Keratinocyte (primary cell): ENCODE measurements around the gene OPN1SW. TPM values are rescaled to one million over a fixed set of nuclear protein-coding genes. Genes with fewer than 3 reads are reported as not detected.

Experiments used
- DNase-seq: peaks from one replicate; pipeline ENCODE4 v3.0.0-alpha.2; 2011; ENCODE audit warnings: low read depth, missing footprints, low spot score
- FAIRE-seq: peaks from 2 replicates; lab custom pipeline; 2011; peaks lifted over from hg19 to GRCh38; lab: Jason Lieb, UNC
- H2AFZ ChIP-seq: 2 replicates; pipeline ENCODE4 v1.6.0; 2012; ENCODE audit warnings: low read length, control low read depth, inconsistent platforms; ENCODE audit not compliant: control insufficient read depth
- H3K27ac ChIP-seq: 2 replicates; pipeline ENCODE4 v1.5.1; 2011; ENCODE audit warnings: low read length; ENCODE audit not compliant: control insufficient read depth, insufficient read depth
- H3K27me3 ChIP-seq: 3 replicates; pipeline ENCODE4 v1.6.0; 2011; ENCODE audit warnings: low read length; ENCODE audit not compliant: control insufficient read depth, insufficient read depth; ENCODE audit errors: extremely low read depth
- H3K36me3 ChIP-seq, 2 experiments: 2 replicates in 1 of 2; 3 replicates in 1 of 2; pipeline ENCODE4 v1.5.1; 2011; ENCODE audit warnings: low read length in 2 of 2, mild to moderate bottlenecking in 1 of 2; ENCODE audit not compliant: control insufficient read depth in 2 of 2, insufficient read depth in 2 of 2; ENCODE audit errors: extremely low read depth in 1 of 2
- H3K4me1 ChIP-seq: 3 replicates; pipeline ENCODE4 v1.5.1; 2011; ENCODE audit warnings: low read length; ENCODE audit not compliant: control insufficient read depth, insufficient read depth; ENCODE audit errors: extremely low read depth
- H3K4me2 ChIP-seq: 3 replicates; pipeline ENCODE4 v1.6.0; 2011; ENCODE audit warnings: low read depth, low read length; ENCODE audit not compliant: control insufficient read depth, insufficient read depth; ENCODE audit errors: extremely low read depth
- H3K4me3 ChIP-seq, 3 experiments: fragments of 200-600 bp in 1 of 3; sonication (generic) in 1 of 3; 2 replicates in 2 of 3; 3 replicates in 1 of 3; pipeline ENCODE4 v1.5.1; 2011 to 2016; ENCODE audit warnings: low read length in 3 of 3, mild to moderate bottlenecking in 3 of 3, control low read depth in 2 of 3, inconsistent platforms in 1 of 3, low read depth in 1 of 3, mixed read lengths in 1 of 3, mixed run types in 1 of 3, moderate library complexity in 1 of 3; ENCODE audit not compliant: control insufficient read depth in 2 of 3, insufficient read depth in 2 of 3; ENCODE audit errors: extremely low read depth in 1 of 3
- H3K79me2 ChIP-seq: 2 replicates; pipeline ENCODE4 v1.6.0; 2012; ENCODE audit warnings: low read length; ENCODE audit not compliant: control insufficient read depth, insufficient read depth
- H3K9ac ChIP-seq: 3 replicates; pipeline ENCODE4 v1.6.0; 2011; ENCODE audit warnings: low read length; ENCODE audit not compliant: control insufficient read depth, insufficient read depth; ENCODE audit errors: extremely low read depth
- H3K9me1 ChIP-seq: 3 replicates; pipeline ENCODE4 v1.6.0; 2011; ENCODE audit warnings: low read length; ENCODE audit not compliant: control insufficient read depth, insufficient read depth; ENCODE audit errors: extremely low read depth
- H3K9me3 ChIP-seq: 2 replicates; pipeline ENCODE4 v1.5.1; 2012; ENCODE audit warnings: low read depth, low read length; ENCODE audit not compliant: control insufficient read depth
- H4K20me1 ChIP-seq: 3 replicates; pipeline ENCODE4 v1.6.0; 2011; ENCODE audit warnings: low read length; ENCODE audit not compliant: control insufficient read depth, insufficient read depth; ENCODE audit errors: extremely low read depth
- CTCF ChIP-seq, 3 experiments: IDR thresholded peaks in 1 of 3; conservative IDR thresholded peaks in 1 of 3; optimal IDR thresholded peaks in 1 of 3; 2 replicates in 2 of 3; 3 replicates in 1 of 3; pipeline versions ENCODE3 to v1.5.1; 2011; ENCODE audit warnings: low read length in 3 of 3, mild to moderate bottlenecking in 3 of 3, moderate library complexity in 2 of 3, control low read depth in 1 of 3, inconsistent platforms in 1 of 3; ENCODE audit not compliant: insufficient read depth in 2 of 3; ENCODE audit errors: extremely low read depth in 1 of 3
- EZH2 ChIP-seq: IDR thresholded peaks from one replicate; pipeline ENCODE4 v1.6.1; 2012; ENCODE audit warnings: inconsistent platforms, mild to moderate bottlenecking, low read length, moderate library complexity
- dilution Hi-C: fragments of 300-500 bp; cut with MboI; formaldehyde crosslinking; loops from one replicate; pipeline ENCODE4 v1.7.0; 2020; ENCODE audit warnings: low sequenced_read_pairs; ENCODE audit not compliant: extremely low pct_ligation_motif_present
- polyA plus RNA-seq, 5 experiments: library from polyadenylated mRNA; depleted of rRNA in 3 of 5; stranded (reverse) in 3 of 5; stranded (forward) in 1 of 5; unstranded in 1 of 5; fragments of >200 nt; gene quantifications; 1 replicate in 1 of 5; 2 replicates in 3 of 5; 3 replicates in 1 of 5; pipeline versions ENCODE4 v1.2.1 to v1.2.3, GENCODE V29; 2011 to 2012; ENCODE audit warnings: missing spikeins in 2 of 5, low read depth in 1 of 5, low replicate concordance in 1 of 5

The OPN1SW gene
- polyA plus RNA-seq, 1 donor (not counting 4 experiments of a cell fraction or from before 2014, with no cell fraction given), result not detected

GRCh38 chr7:128734890-128735289 is 40.7 kb downstream of the OPN1SW start:
- no peak for FAIRE-seq
- H3K27ac ChIP-seq, result no peak overlapping the region
- DNase-seq, result no peak
- no peaks in the 10 kb centered on the region for H3K36me3 ChIP-seq
- H2AFZ ChIP-seq, result no peak overlapping the region
- peaks cover 4% of the 10 kb centered on the region for H4K20me1 ChIP-seq
- H3K9me1 ChIP-seq, result no peaks in the 10 kb centered on the region
- H3K27me3 ChIP-seq, result no peaks in the 10 kb centered on the region
- no peak overlapping the region for H3K9ac ChIP-seq
- no peak overlapping the region for H3K4me3 ChIP-seq
- TF ChIP-seq CTCF (optimal IDR thresholded peaks at IDR 0.05 in 1 of 3, IDR thresholded peaks at IDR 0.05 in 1 of 3, conservative IDR thresholded peaks at IDR 0.05 in 1 of 3; ENCODE audit: extremely low read depth in 1 of 3, insufficient read depth in 2 of 3, low read length in 3 of 3), result no peak
- TF ChIP-seq EZH2, result no peak
- peaks cover 8% of the 10 kb centered on the region for H3K79me2 ChIP-seq
- H3K4me1 ChIP-seq, result peaks cover 19% of the 10 kb centered on the region
- dilution Hi-C loops, result no loop called here
- H3K9me3 ChIP-seq, result no peaks in the 10 kb centered on the region
- no peak overlapping the region for H3K4me2 ChIP-seq

DNA sequence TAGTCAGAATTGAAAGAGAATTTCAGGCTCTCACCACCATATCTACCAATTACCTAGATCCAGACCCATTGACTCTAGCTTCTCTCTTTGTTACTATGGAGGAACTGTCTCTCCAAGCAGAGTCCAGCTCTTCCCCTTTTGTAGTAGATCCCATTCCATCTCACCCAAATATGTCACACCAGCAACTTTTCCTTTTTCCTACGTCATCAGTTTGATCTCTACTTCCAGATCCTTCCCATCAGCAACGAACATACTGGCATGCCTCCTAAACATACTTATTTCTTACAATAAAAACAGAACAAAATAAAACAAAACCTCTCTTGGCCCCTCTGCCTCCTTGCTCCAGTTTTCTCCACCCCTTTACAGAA is 42.3 kb downstream of the OPN1SW start:
- Histone ChIP-seq H3K79me2 (no peaks in the 10 kb centered on the region), H3K4me3 (no peak overlapping the region), H3K4me1 (peaks cover 21% of the 10 kb centered on the region), H3K27ac (no peak overlapping the region), H2AFZ (no peak overlapping the region), H3K36me3 (no peaks in the 10 kb centered on the region), H3K9me3 (no peaks in the 10 kb centered on the region), H3K27me3 (no peaks in the 10 kb centered on the region), H3K9me1 (no peaks in the 10 kb centered on the region), H3K4me2 (no peak overlapping the region), H4K20me1 (no peaks in the 10 kb centered on the region), H3K9ac (no peak overlapping the region)
- dilution Hi-C loops, result no loop called here
- no peak for DNase-seq
- FAIRE-seq, result no peak
- TF ChIP-seq EZH2, result no peak
- no peak for TF ChIP-seq CTCF (optimal IDR thresholded peaks at IDR 0.05 in 1 of 3, IDR thresholded peaks at IDR 0.05 in 1 of 3, conservative IDR thresholded peaks at IDR 0.05 in 1 of 3; ENCODE audit: extremely low read depth in 1 of 3, insufficient read depth in 2 of 3, low read length in 3 of 3)
